H1 (cell line): ENCODE data around the gene TBC1D19. TPM values are rescaled to one million over a fixed set of nuclear protein-coding genes. Genes with fewer than 3 reads are reported as not detected.

Experiments
- CTCF ChIA-PET: fragments of 300-600 bp; sonication (Branson Sonifier 250); formaldehyde crosslinking; loops from one replicate; lab custom pipeline; 2021; ENCODE audit not compliant: partially characterized antibody; lab: Charles Lee
- POLR2A ChIA-PET: fragments of 300-600 bp; sonication (Branson Sonifier 250); formaldehyde crosslinking; loops from one replicate; lab custom pipeline; 2021; ENCODE audit warnings: inconsistent platforms; ENCODE audit not compliant: partially characterized antibody; lab: Charles Lee
- DNase-seq, 2 experiments: peaks; one replicate each; pipeline versions ENCODE4 v3.0.0 to v3.0.0-alpha.2; 2010 to 2022; ENCODE audit warnings: low spot score in 2 of 2, low read depth in 1 of 2, mixed read lengths in 1 of 2
- FAIRE-seq: peaks from 2 replicates; lab custom pipeline; 2011; peaks lifted over from hg19 to GRCh38; lab: Jason Lieb, UNC
- H2AFZ ChIP-seq: 2 replicates; pipeline ENCODE4 v1.8.1; 2012; ENCODE audit warnings: low read length, inconsistent platforms
- H2AK5ac ChIP-seq: 2 replicates; pipeline ENCODE4 v1.6.1; 2013; ENCODE audit warnings: low read depth, low read length
- H2BK120ac ChIP-seq: replicated peaks from 2 replicates; pipeline ENCODE3; 2013; ENCODE audit warnings: low read depth, low read length, inconsistent platforms
- H2BK12ac ChIP-seq: 2 replicates; pipeline ENCODE4 v1.6.1; 2013; ENCODE audit warnings: low read depth, low read length
- H2BK15ac ChIP-seq: 2 replicates; pipeline ENCODE4 v1.6.1; 2013; ENCODE audit warnings: low read length
- H2BK20ac ChIP-seq: 2 replicates; pipeline ENCODE4 v1.6.1; 2013; ENCODE audit warnings: low read length
- H2BK5ac ChIP-seq: 2 replicates; pipeline ENCODE4 v1.6.1; 2013; ENCODE audit warnings: low read depth, low read length
- H3K14ac ChIP-seq: 2 replicates; pipeline ENCODE4 v1.6.1; 2013; ENCODE audit warnings: inconsistent platforms; ENCODE audit not compliant: insufficient read length
- H3K18ac ChIP-seq: 2 replicates; pipeline ENCODE4 v1.6.1; 2013; ENCODE audit warnings: low read length; ENCODE audit errors: extremely low read depth
- H3K23ac ChIP-seq: 2 replicates; pipeline ENCODE4 v1.6.1; 2013; ENCODE audit warnings: inconsistent platforms; ENCODE audit not compliant: insufficient read length
- H3K23me2 ChIP-seq: 2 replicates; pipeline ENCODE4 v1.6.1; 2013; ENCODE audit warnings: low read depth, low read length
- H3K27ac ChIP-seq: 2 replicates; pipeline ENCODE4 v1.6.1; 2011; ENCODE audit warnings: low read depth, low read length, inconsistent platforms
- H3K27me3 ChIP-seq, 4 experiments: replicated peaks in 1 of 4; 1 replicate in 1 of 4; 2 replicates in 3 of 4; pipeline versions ENCODE4 v1.6.1 to v1.8.1; 2011 to 2013; ENCODE audit warnings: low read length in 3 of 4, mild to moderate bottlenecking in 3 of 4, inconsistent platforms in 2 of 4, mixed read lengths in 2 of 4, moderate library complexity in 1 of 4; ENCODE audit not compliant: control insufficient read depth in 3 of 4, insufficient read depth in 3 of 4; ENCODE audit errors: extremely low read depth in 1 of 4
- H3K36me3 ChIP-seq, 4 experiments: 2 replicates each; pipeline versions ENCODE4 v1.6.1 to v1.8.1; 2011 to 2013; ENCODE audit warnings: mild to moderate bottlenecking in 4 of 4, low read length in 3 of 4, moderate library complexity in 2 of 4, control low read depth in 1 of 4, inconsistent platforms in 1 of 4; ENCODE audit not compliant: insufficient read depth in 4 of 4, control insufficient read depth in 2 of 4
- H3K4ac ChIP-seq: replicated peaks from 2 replicates; pipeline ENCODE3; 2013; ENCODE audit warnings: low read length, low read depth, mixed read lengths, inconsistent platforms; ENCODE audit not compliant: insufficient read length
- H3K4me1 ChIP-seq, 4 experiments: replicated peaks in 1 of 4; 1 replicate in 1 of 4; 2 replicates in 3 of 4; pipeline versions ENCODE4 v1.6.1 to v1.8.1; 2011 to 2013; ENCODE audit warnings: low read length in 3 of 4, inconsistent platforms in 2 of 4, mixed read lengths in 1 of 4; ENCODE audit not compliant: insufficient read depth in 4 of 4, control insufficient read depth in 3 of 4
- H3K4me2 ChIP-seq, 2 experiments: 2 replicates each; pipeline versions ENCODE4 v1.6.1 to v1.8.1; 2011 to 2013; ENCODE audit warnings: low read depth in 2 of 2, low read length in 2 of 2, control low read depth in 1 of 2, inconsistent platforms in 1 of 2, mild to moderate bottlenecking in 1 of 2; ENCODE audit not compliant: insufficient read depth in 1 of 2
- H3K4me3 ChIP-seq, 4 experiments: fragments of 200-600, 300-600 bp in 1 of 4; sonication (generic), shearing (Covaris generic), sonication (Bioruptor Twin) in 1 of 4; 2 replicates each; pipeline versions ENCODE4 v1.5.1 to v1.8.1; 2011 to 2016; ENCODE audit warnings: low read length in 4 of 4, low read depth in 3 of 4, control low read depth in 2 of 4, inconsistent platforms in 2 of 4, mild to moderate bottlenecking in 2 of 4, mixed read lengths in 1 of 4, moderate library complexity in 1 of 4; ENCODE audit not compliant: insufficient read depth in 2 of 4; ENCODE audit errors: extremely low read depth in 1 of 4
- H3K56ac ChIP-seq: replicated peaks from 2 replicates; pipeline ENCODE3; 2013; ENCODE audit warnings: low read depth, mild to moderate bottlenecking, mixed read lengths, low read length, inconsistent platforms; ENCODE audit not compliant: insufficient read length
- H3K79me1 ChIP-seq: 2 replicates; pipeline ENCODE4 v1.6.1; 2013; ENCODE audit warnings: low read depth, low read length, control low read depth
- H3K79me2 ChIP-seq, 2 experiments: 2 replicates each; pipeline versions ENCODE4 v1.6.1 to v1.8.1; 2012 to 2013; ENCODE audit warnings: low read length in 2 of 2, mild to moderate bottlenecking in 2 of 2, inconsistent platforms in 1 of 2; ENCODE audit not compliant: insufficient read depth in 2 of 2, control insufficient read depth in 1 of 2
- H3K9ac ChIP-seq, 4 experiments: replicated peaks in 1 of 4; 1 replicate in 1 of 4; 2 replicates in 3 of 4; pipeline versions ENCODE4 v1.6.1 to v1.8.1; 2011 to 2013; ENCODE audit warnings: low read depth in 3 of 4, low read length in 3 of 4, control low read depth in 2 of 4, mild to moderate bottlenecking in 2 of 4, moderate library complexity in 2 of 4, inconsistent platforms in 1 of 4; ENCODE audit errors: extremely low read depth in 1 of 4
- H3K9me3 ChIP-seq, 2 experiments: 2 replicates each; pipeline versions ENCODE4 v1.6.1 to v1.8.1; 2012 to 2013; ENCODE audit warnings: mild to moderate bottlenecking in 2 of 2, moderate library complexity in 2 of 2, control low read depth in 1 of 2, inconsistent platforms in 1 of 2, low read depth in 1 of 2, low read length in 1 of 2, mixed read lengths in 1 of 2; ENCODE audit not compliant: insufficient read depth in 2 of 2
- H4K20me1 ChIP-seq, 2 experiments: replicated peaks in 1 of 2; 2 replicates each; pipeline versions ENCODE3 to v1.8.1; 2011 to 2013; ENCODE audit warnings: inconsistent platforms in 2 of 2, low read length in 2 of 2, mild to moderate bottlenecking in 1 of 2; ENCODE audit not compliant: insufficient read depth in 2 of 2, control insufficient read depth in 1 of 2
- H4K5ac ChIP-seq: 2 replicates; pipeline ENCODE4 v1.6.1; 2013; ENCODE audit warnings: low read length, low read depth, mixed read lengths, inconsistent platforms; ENCODE audit not compliant: insufficient read length
- H4K8ac ChIP-seq: 2 replicates; pipeline ENCODE4 v1.8.0; 2013; ENCODE audit warnings: mild to moderate bottlenecking, moderate library complexity, low read length, inconsistent platforms; ENCODE audit not compliant: insufficient read depth; ENCODE audit errors: extremely low read depth
- H4K91ac ChIP-seq: replicated peaks from 2 replicates; pipeline ENCODE3; 2013; ENCODE audit warnings: low read length, mixed read lengths, inconsistent platforms; ENCODE audit not compliant: insufficient read length
- ATF3 ChIP-seq: IDR thresholded peaks from 2 replicates; pipeline ENCODE4 v1.6.1; 2011; ENCODE audit warnings: low read depth, mild to moderate bottlenecking, low read length; ENCODE audit not compliant: insufficient read depth
- JUND ChIP-seq: IDR thresholded peaks from 2 replicates; pipeline ENCODE4 v1.6.1; 2011; ENCODE audit warnings: mild to moderate bottlenecking, improper control_type of control experiment, low read length
- NRF1 ChIP-seq: IDR thresholded peaks from 2 replicates; pipeline ENCODE4 v1.6.1; 2011; ENCODE audit warnings: mild to moderate bottlenecking, low read depth, low read length, improper control_type of control experiment
- WGBS, 2 experiments: shearing (Covaris generic) in 1 of 2; methylation state at CpG; one replicate each; pipeline versions ENCODE4 v1.1.6 to v1.1.7; 2013 to 2015; ENCODE audit warnings: low lambda C conversion rate in 2 of 2, mixed read lengths in 2 of 2, inconsistent platforms in 1 of 2, low coverage in 1 of 2, missing lambda C conversion rate in 1 of 2; ENCODE audit not compliant: insufficient replicate concordance in 2 of 2, insufficient coverage in 1 of 2, insufficient read length in 1 of 2; ENCODE audit errors: extremely low coverage in 1 of 2, missing lambda C conversion rate in 1 of 2; 5-methylcytosine and 5-hydroxymethylcytosine counted together
- polyA plus RNA-seq, 7 experiments: library from polyadenylated mRNA; depleted of rRNA in 3 of 7; stranded (reverse) in 5 of 7; unstranded in 2 of 7; fragments of >200 nt in 5 of 7; fragments of 200-250 nt in 2 of 7; gene quantifications; 1 replicate in 5 of 7; 2 replicates in 1 of 7; 4 replicates in 1 of 7; pipeline versions ENCODE4 v1.2.1 to v1.2.3, GENCODE V29; 2011 to 2013; ENCODE audit warnings: missing spikeins in 2 of 7, mixed read lengths in 2 of 7
- total RNA-seq: library from RNA; stranded (reverse); fragmentation: NEBNext Ultra II Directional; extraction: Animal tissue kit (Norgen Biotek cat#: 25700); gene quantifications from 2 replicates; pipeline ENCODE4 v1.2.1, GENCODE V29; 2021

TBC1D19 gene
- total and polyA plus RNA-seq, 2 of the 8 experiments (the other 6 are each of a cell fraction or from before 2014, with no cell fraction given): 1.9 to 3.5 TPM

DNA sequence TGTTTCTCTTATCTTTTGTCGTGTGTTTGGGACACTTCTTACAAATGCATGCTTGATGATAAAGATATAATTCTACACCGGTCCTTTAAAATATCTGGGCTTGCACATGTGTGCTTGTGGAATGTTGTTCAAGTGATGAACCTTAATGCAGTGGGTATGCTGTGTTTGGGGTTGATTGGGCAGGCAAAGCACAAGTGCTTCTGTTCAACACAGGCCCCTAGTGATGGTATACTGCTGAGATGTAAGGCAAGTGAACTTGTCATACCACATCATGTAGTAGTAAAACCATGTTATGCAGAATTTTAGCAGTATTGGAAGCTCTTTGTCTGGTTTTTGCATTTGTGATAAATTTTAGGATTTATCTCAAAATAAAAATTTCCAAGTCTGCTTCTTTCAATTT is 23.9 kb downstream of the TBC1D19 start:
- no peak overlapping the region for H2AK5ac ChIP-seq
- peaks cover 0 to 2% (median 0%) of the 10 kb centered on the region in 4 experiments; a peak in 1 of 7 replicates for H3K4me1 ChIP-seq
- H4K8ac ChIP-seq: no peak overlapping the region
- no peak overlapping the region for H4K5ac ChIP-seq
- no peak for TF ChIP-seq NRF1
- TF ChIP-seq JUND: no peak
- TF ChIP-seq ATF3: no peak
- H2BK5ac ChIP-seq: no peak overlapping the region
- H3K27ac ChIP-seq: no peak overlapping the region
- H4K91ac ChIP-seq: no peak overlapping the region
- no peak overlapping the region for H2BK20ac ChIP-seq
- no peak overlapping the region for H2AFZ ChIP-seq
- no peak overlapping the region for H2BK15ac ChIP-seq
- H3K79me1 ChIP-seq: no peaks in the 10 kb centered on the region
- H3K27me3 ChIP-seq: no peaks in the 10 kb centered on the region
- H4K20me1 ChIP-seq: no peaks in the 10 kb centered on the region
- no peaks in the 10 kb centered on the region for H3K36me3 ChIP-seq
- DNase-seq: no peak
- H3K4me3 ChIP-seq: no peak overlapping the region
- no peak overlapping the region for H3K56ac ChIP-seq
- CTCF ChIA-PET: no interaction called here
- H3K9ac ChIP-seq: no peak overlapping the region
- H3K23ac ChIP-seq: no peak overlapping the region
- no peak for FAIRE-seq
- H3K4ac ChIP-seq: peak overlapping the region; percentile 78
- H3K18ac ChIP-seq: no peak overlapping the region
- no peak overlapping the region for H3K4me2 ChIP-seq
- WGBS, 2 experiments: 87% methylated on average over 2 of the region's 2 CpGs; no CpG with 5 or more reads in 1 of the 2 experiments
- no peak overlapping the region for H3K14ac ChIP-seq
- H3K23me2 ChIP-seq: no peaks in the 10 kb centered on the region
- H3K9me3 ChIP-seq: no peaks in the 10 kb centered on the region
- H3K79me2 ChIP-seq: no peaks in the 10 kb centered on the region
- H2BK12ac ChIP-seq: no peak overlapping the region
- H2BK120ac ChIP-seq: peak overlapping the region; percentile 54
- POLR2A ChIA-PET: no interaction called here
